ENCODE measurements around the gene SLC9A3.
A peak's percentile ranks its signal among the peaks of the same experiment; 100 is the strongest.

The SLC9A3 gene

GRCh38 chr5:522116-522515 is 2.1 kb downstream of the SLC9A3 start:
- Histone ChIP-seq H3K4ac (ENCODE audit: low read length) (no peak overlapping the region), H3K9me3 (replicated peaks in 1 of 2; ENCODE audit: control insufficient read depth in 2 of 2, insufficient read depth in 1 of 2, low read depth in 1 of 2, low read length in 2 of 2) (peaks cover 0 to 4% of the 10 kb centered on the region in 2 donors), H2AFZ (ENCODE audit: low read length) (no peak overlapping the region), H2BK12ac (ENCODE audit: low read length) (peak overlapping the region; percentile 41), H3K27me3 (ENCODE audit: control insufficient read depth in 3 of 3, insufficient read depth in 3 of 3, low read depth in 1 of 3, low read length in 3 of 3) (peaks cover 42 to 80% (median 55%) of the 10 kb centered on the region in 3 experiments), H4K8ac (ENCODE audit: low read depth, low read length) (no peak overlapping the region), H3K23ac (ENCODE audit: low read depth, low read length, poor library complexity) (no peak overlapping the region), H3K4me2 (ENCODE audit: insufficient read depth, low read length, poor library complexity, severe bottlenecking) (no peak overlapping the region), H3K36me3 (replicated peaks in 1 of 2; ENCODE audit: control insufficient read depth in 2 of 2, insufficient read depth in 2 of 2, low read length in 2 of 2) (no peaks in the 10 kb centered on the region), H2AK5ac (ENCODE audit: low read depth, low read length) (no peak overlapping the region), H3K4me3 (ENCODE audit: low read length in 2 of 2) (no peak overlapping the region), H3K27ac (replicated peaks; ENCODE audit: low read length) (no peak overlapping the region), H2BK5ac (ENCODE audit: low read length) (no peak overlapping the region), H3K79me1 (ENCODE audit: low read depth, low read length) (no peaks in the 10 kb centered on the region), H3K14ac (ENCODE audit: low read length) (no peak overlapping the region), H3K4me1 (ENCODE audit: control insufficient read depth in 2 of 2, insufficient read depth in 1 of 2, low read depth in 1 of 2, low read length in 2 of 2) (peaks cover 6 to 15% of the 10 kb centered on the region in 2 donors), H3K18ac (ENCODE audit: low read length) (peak overlapping the region; percentile 20), H2BK120ac (ENCODE audit: low read depth, low read length) (no peak overlapping the region), H4K91ac (ENCODE audit: low read depth, low read length, poor library complexity) (no peak overlapping the region), H3K9ac (ENCODE audit: low read depth, low read length, poor library complexity) (no peak overlapping the region), H2BK15ac (ENCODE audit: low read length) (no peak overlapping the region)
- DNase-seq (ENCODE audit: low spot score) = no peak
- no CpG with 5 or more reads among the region's 16 CpGs for WGBS, 2 donors (ENCODE audit: extremely low coverage in 2 of 2, insufficient read length in 2 of 2, insufficient replicate concordance in 1 of 2)

GRCh38 chr5:521680-522079 is 2.6 kb downstream of the SLC9A3 start:
- DNase-seq (ENCODE audit: low spot score) = no peak
- Histone ChIP-seq H3K4ac (ENCODE audit: low read length) (no peak overlapping the region), H2BK15ac (ENCODE audit: low read length) (no peak overlapping the region), H2BK5ac (ENCODE audit: low read length) (no peak overlapping the region), H2AK5ac (ENCODE audit: low read depth, low read length) (peak overlapping the region; percentile 44), H3K9me3 (replicated peaks in 1 of 2; ENCODE audit: control insufficient read depth in 2 of 2, insufficient read depth in 1 of 2, low read depth in 1 of 2, low read length in 2 of 2) (peaks cover 0 to 4% of the 10 kb centered on the region in 2 donors), H3K36me3 (replicated peaks in 1 of 2; ENCODE audit: control insufficient read depth in 2 of 2, insufficient read depth in 2 of 2, low read length in 2 of 2) (no peaks in the 10 kb centered on the region), H2BK12ac (ENCODE audit: low read length) (peak overlapping the region; percentile 41), H3K14ac (ENCODE audit: low read length) (no peak overlapping the region), H3K9ac (ENCODE audit: low read depth, low read length, poor library complexity) (no peak overlapping the region), H3K27ac (replicated peaks; ENCODE audit: low read length) (no peak overlapping the region), H3K4me1 (ENCODE audit: control insufficient read depth in 2 of 2, insufficient read depth in 1 of 2, low read depth in 1 of 2, low read length in 2 of 2) (peaks cover 6 to 15% of the 10 kb centered on the region in 2 donors), H3K27me3 (ENCODE audit: control insufficient read depth in 3 of 3, insufficient read depth in 3 of 3, low read depth in 1 of 3, low read length in 3 of 3) (peaks cover 38 to 76% (median 50%) of the 10 kb centered on the region in 3 experiments), H2AFZ (ENCODE audit: low read length) (no peak overlapping the region), H3K79me1 (ENCODE audit: low read depth, low read length) (no peaks in the 10 kb centered on the region), H4K8ac (ENCODE audit: low read depth, low read length) (no peak overlapping the region), H3K23ac (ENCODE audit: low read depth, low read length, poor library complexity) (no peak overlapping the region), H2BK120ac (ENCODE audit: low read depth, low read length) (no peak overlapping the region), H3K18ac (ENCODE audit: low read length) (peak overlapping the region; percentile 20), H3K4me3 (ENCODE audit: low read length in 2 of 2) (no peak overlapping the region), H4K91ac (ENCODE audit: low read depth, low read length, poor library complexity) (no peak overlapping the region), H3K4me2 (ENCODE audit: insufficient read depth, low read length, poor library complexity, severe bottlenecking) (no peak overlapping the region)
- WGBS, 2 donors (ENCODE audit: extremely low coverage in 2 of 2, insufficient read length in 2 of 2, insufficient replicate concordance in 1 of 2) = no CpG with 5 or more reads among the region's 9 CpGs

DNA sequence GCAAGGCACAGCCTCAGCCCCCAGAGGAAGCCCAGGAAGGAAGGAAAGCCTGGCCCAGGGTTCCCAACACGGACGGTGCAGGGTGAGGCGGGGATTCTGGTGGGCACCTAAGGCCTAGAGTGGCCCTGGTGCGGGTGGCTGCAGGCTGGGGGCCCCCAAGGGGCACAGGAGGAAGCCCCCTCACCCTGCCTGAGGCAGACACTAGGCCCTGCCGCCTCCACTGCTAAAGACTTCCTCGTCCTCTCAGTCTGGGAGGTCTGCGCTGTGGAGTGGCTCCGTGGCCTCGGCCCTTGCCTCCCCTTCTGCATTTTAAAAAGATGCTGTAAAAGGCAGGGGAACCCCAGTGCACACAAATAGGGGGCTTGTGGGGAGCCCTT is 3.4 kb downstream of the SLC9A3 start:
- H3K23ac ChIP-seq (ENCODE audit: low read depth, low read length, poor library complexity) = peak overlapping the region; percentile 48
- H2AFZ ChIP-seq (ENCODE audit: low read length) = no peak overlapping the region
- no peak overlapping the region for H2BK12ac ChIP-seq (ENCODE audit: low read length)
- H2AK5ac ChIP-seq (ENCODE audit: low read depth, low read length) = peak overlapping the region; percentile 49
- H3K4me2 ChIP-seq (ENCODE audit: insufficient read depth, low read length, poor library complexity, severe bottlenecking) = no peak overlapping the region
- H3K18ac ChIP-seq (ENCODE audit: low read length) = peak overlapping the region; percentile 61
- H4K91ac ChIP-seq (ENCODE audit: low read depth, low read length, poor library complexity) = no peak overlapping the region
- H3K27me3 ChIP-seq (ENCODE audit: control insufficient read depth in 3 of 3, insufficient read depth in 3 of 3, low read depth in 1 of 3, low read length in 3 of 3) = peaks cover 30 to 74% (median 42%) of the 10 kb centered on the region in 3 experiments
- H2BK15ac ChIP-seq (ENCODE audit: low read length) = no peak overlapping the region
- WGBS, 2 donors (ENCODE audit: extremely low coverage in 2 of 2, insufficient read length in 2 of 2, insufficient replicate concordance in 1 of 2) = no CpG with 5 or more reads among the region's 9 CpGs
- no peak overlapping the region for H4K8ac ChIP-seq (ENCODE audit: low read depth, low read length)
- no peak overlapping the region for H3K9ac ChIP-seq (ENCODE audit: low read depth, low read length, poor library complexity)
- no peaks in the 10 kb centered on the region for H3K36me3 ChIP-seq (replicated peaks in 1 of 2; ENCODE audit: control insufficient read depth in 2 of 2, insufficient read depth in 2 of 2, low read length in 2 of 2)
- peaks cover 0 to 4% of the 10 kb centered on the region in 2 donors for H3K9me3 ChIP-seq (replicated peaks in 1 of 2; ENCODE audit: control insufficient read depth in 2 of 2, insufficient read depth in 1 of 2, low read depth in 1 of 2, low read length in 2 of 2)
- H3K4me3 ChIP-seq (ENCODE audit: low read length in 2 of 2) = no peak overlapping the region
- DNase-seq (ENCODE audit: low spot score) = no peak
- no peak overlapping the region for H2BK5ac ChIP-seq (ENCODE audit: low read length)
- no peak overlapping the region for H2BK120ac ChIP-seq (ENCODE audit: low read depth, low read length)
- no peak overlapping the region for H3K4ac ChIP-seq (ENCODE audit: low read length)
- no peak overlapping the region for H3K14ac ChIP-seq (ENCODE audit: low read length)
- H3K4me1 ChIP-seq (ENCODE audit: control insufficient read depth in 2 of 2, insufficient read depth in 1 of 2, low read depth in 1 of 2, low read length in 2 of 2) = peaks cover 6 to 15% of the 10 kb centered on the region in 2 donors
- H3K79me1 ChIP-seq (ENCODE audit: low read depth, low read length) = no peaks in the 10 kb centered on the region
- H3K27ac ChIP-seq (replicated peaks; ENCODE audit: low read length) = no peak overlapping the region

DNA sequence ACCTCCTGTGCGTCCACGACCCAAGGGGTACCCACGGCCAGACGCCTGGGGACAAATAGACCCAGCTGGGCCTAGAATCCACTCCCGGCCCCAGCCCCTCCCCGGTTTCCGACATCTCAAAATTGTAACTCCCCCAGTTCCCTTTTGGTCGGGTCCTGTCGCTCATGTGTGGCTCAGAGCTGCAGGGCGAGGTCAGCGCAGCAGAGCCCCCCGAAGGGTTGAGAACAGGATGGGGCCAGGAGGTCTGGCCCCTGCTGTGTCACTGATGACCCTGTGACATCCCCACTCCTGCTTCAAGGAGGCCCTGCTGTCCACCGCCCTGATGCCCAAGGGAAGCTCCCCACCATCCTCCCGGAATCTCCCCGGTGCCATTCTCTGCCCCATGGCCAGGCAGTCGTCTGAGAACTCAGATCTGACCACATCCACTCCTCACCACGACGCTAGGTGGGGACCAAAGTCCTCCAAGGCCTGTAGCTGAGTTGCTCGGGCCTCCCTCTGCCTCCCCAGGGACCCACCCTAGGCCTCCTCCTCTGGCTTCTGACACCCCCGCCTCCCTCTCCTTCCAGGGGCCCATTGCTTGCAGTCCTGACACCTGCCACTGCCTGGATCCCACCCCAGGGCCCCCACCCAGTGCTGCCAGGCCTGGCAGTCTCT is 3.9 kb downstream of the SLC9A3 start:
- Histone ChIP-seq H2BK5ac (ENCODE audit: low read length) (no peak overlapping the region), H4K8ac (ENCODE audit: low read depth, low read length) (no peak overlapping the region), H3K18ac (ENCODE audit: low read length) (peak overlapping the region; percentile 61), H3K4me1 (ENCODE audit: control insufficient read depth in 2 of 2, insufficient read depth in 1 of 2, low read depth in 1 of 2, low read length in 2 of 2) (peaks cover 6 to 15% of the 10 kb centered on the region in 2 donors), H2BK120ac (ENCODE audit: low read depth, low read length) (no peak overlapping the region), H3K27me3 (ENCODE audit: control insufficient read depth in 3 of 3, insufficient read depth in 3 of 3, low read depth in 1 of 3, low read length in 3 of 3) (peaks cover 25 to 70% (median 37%) of the 10 kb centered on the region in 3 experiments), H3K27ac (replicated peaks; ENCODE audit: low read length) (no peak overlapping the region), H2BK15ac (ENCODE audit: low read length) (no peak overlapping the region), H4K91ac (ENCODE audit: low read depth, low read length, poor library complexity) (no peak overlapping the region), H3K9me3 (replicated peaks in 1 of 2; ENCODE audit: control insufficient read depth in 2 of 2, insufficient read depth in 1 of 2, low read depth in 1 of 2, low read length in 2 of 2) (peaks cover 0 to 1% of the 10 kb centered on the region in 2 donors), H3K36me3 (replicated peaks in 1 of 2; ENCODE audit: control insufficient read depth in 2 of 2, insufficient read depth in 2 of 2, low read length in 2 of 2) (no peaks in the 10 kb centered on the region), H3K79me1 (ENCODE audit: low read depth, low read length) (no peaks in the 10 kb centered on the region), H2BK12ac (ENCODE audit: low read length) (no peak overlapping the region), H3K14ac (ENCODE audit: low read length) (peak overlapping the region; percentile 6), H2AFZ (ENCODE audit: low read length) (no peak overlapping the region), H3K23ac (ENCODE audit: low read depth, low read length, poor library complexity) (peak overlapping the region; percentile 48), H3K4me3 (ENCODE audit: low read length in 2 of 2) (no peak overlapping the region), H3K4ac (ENCODE audit: low read length) (no peak overlapping the region), H3K9ac (ENCODE audit: low read depth, low read length, poor library complexity) (no peak overlapping the region), H2AK5ac (ENCODE audit: low read depth, low read length) (peak overlapping the region; percentile 56), H3K4me2 (ENCODE audit: insufficient read depth, low read length, poor library complexity, severe bottlenecking) (no peak overlapping the region)
- DNase-seq (ENCODE audit: low spot score) = no peak
- WGBS, 2 donors (ENCODE audit: extremely low coverage in 2 of 2, insufficient read length in 2 of 2, insufficient replicate concordance in 1 of 2) = no CpG with 5 or more reads among the region's 20 CpGs

Measured in neuronal stem cell (in vitro differentiated cells).